ENCODE data around the gene CTSL.
A peak's percentile ranks its signal among the peaks of the same experiment; 100 is the strongest.

Gene CTSL

GRCh38 chr9:87701931-87702421 is 23.9 kb upstream of the CTSL start:
- DNase-seq, result no peak

GRCh38 chr9:87702921-87703320 is 23.0 kb upstream of the CTSL start:
- DNase-seq, result no peak

GRCh38 chr9:87703636-87704276 is 22.2 kb upstream of the CTSL start:
- DNase-seq, result no peak

- DNase-seq, result no peak
Measured at GRCh38 chr9:87704342-87704741, 21.6 kb upstream of the CTSL start.

GRCh38 chr9:87706066-87706739 is 19.7 kb upstream of the CTSL start:
- DNase-seq, result no peak

GRCh38 chr9:87707805-87708506 is 18.0 kb upstream of the CTSL start:
- DNase-seq, result no peak

- no peak for DNase-seq
Measured at GRCh38 chr9:87708546-87708945, 17.4 kb upstream of the CTSL start.

GRCh38 chr9:87708986-87709728 is 16.8 kb upstream of the CTSL start:
- DNase-seq, result no peak

GRCh38 chr9:87710443-87710842 is 15.5 kb upstream of the CTSL start:
- DNase-seq, result no peak

- no peak for DNase-seq
Measured at GRCh38 chr9:87711857-87712800, 13.8 kb upstream of the CTSL start.

GRCh38 chr9:87712801-87713277 is 13.1 kb upstream of the CTSL start:
- DNase-seq, result no peak

GRCh38 chr9:87713278-87713987 is 12.5 kb upstream of the CTSL start:
- DNase-seq, result peak; percentile 59

GRCh38 chr9:87713988-87714330 is 12.0 kb upstream of the CTSL start:
- no peak for DNase-seq

- DNase-seq, result no peak
Measured at GRCh38 chr9:87714819-87715218, 11.1 kb upstream of the CTSL start.

- DNase-seq, result no peak
Measured at GRCh38 chr9:87716141-87716540, 9.8 kb upstream of the CTSL start.

GRCh38 chr9:87717456-87717855 is 8.5 kb upstream of the CTSL start:
- no peak for DNase-seq

GRCh38 chr9:87718231-87718630 is 7.7 kb upstream of the CTSL start:
- no peak for DNase-seq

- DNase-seq, result no peak
Measured at GRCh38 chr9:87718852-87719612, 6.9 kb upstream of the CTSL start.

GRCh38 chr9:87720173-87720572 is 5.7 kb upstream of the CTSL start:
- no peak for DNase-seq

- DNase-seq, result no peak
Measured at GRCh38 chr9:87722393-87723088, 3.4 kb upstream of the CTSL start.
